IMR-90 (cell line): ENCODE data around the gene SFT2D3. TPM values are rescaled to one million over a fixed set of nuclear protein-coding genes. Genes with fewer than 3 reads are reported as not detected.

Experiments
- ATAC-seq: fragments of 200-7000 bp; cut with Tn5 transposase; 2 replicates; pipeline ENCODE4 v1.9.1; 2020; ENCODE audit warnings: low read depth, mild to moderate bottlenecking, moderate library complexity
- BruUV-seq: library from RNA; stranded (reverse); fragments of 400-500 nt; replicated peaks from 2 replicates; lab custom pipeline; 2021; lab: Mats Ljungman, UMichigan
- CTCF ChIA-PET: fragments of 300-600 bp; formaldehyde crosslinking; extraction: SDS; loops from one replicate; lab custom pipeline; 2021; ENCODE audit warnings: antibody characterized with exemption; lab: Yijun Ruan, JAX
- POLR2A ChIA-PET: fragments of 300-600 bp; sonication (Branson Sonifier 250); formaldehyde crosslinking; loops from one replicate; lab custom pipeline; 2022; ENCODE audit warnings: antibody characterized with exemption; ENCODE audit not compliant: unreplicated experiment; lab: Charles Lee
- DNase-seq: peaks from one replicate; pipeline ENCODE4 v3.0.0; 2013
- H2AFZ ChIP-seq: replicated peaks from 2 replicates; pipeline ENCODE3; 2013; ENCODE audit warnings: low read length, mild to moderate bottlenecking; ENCODE audit not compliant: poor library complexity
- H2AK5ac ChIP-seq: 2 replicates; pipeline ENCODE4 v1.6.1; 2013; ENCODE audit warnings: low read depth, low read length, inconsistent platforms
- H2AK9ac ChIP-seq: replicated peaks from 2 replicates; pipeline ENCODE3; 2013; ENCODE audit warnings: mild to moderate bottlenecking, low read depth, low read length, moderate library complexity; ENCODE audit not compliant: poor library complexity
- H2BK120ac ChIP-seq: 2 replicates; pipeline ENCODE4 v1.6.1; 2013; ENCODE audit warnings: low read depth, low read length, inconsistent platforms
- H2BK15ac ChIP-seq: 3 replicates; pipeline ENCODE4 v1.6.1; 2013; ENCODE audit warnings: low read depth, low read length, inconsistent platforms
- H2BK20ac ChIP-seq: 2 replicates; pipeline ENCODE4 v1.6.1; 2013; ENCODE audit warnings: low read depth, mild to moderate bottlenecking, inconsistent platforms, low read length, moderate library complexity
- H2BK5ac ChIP-seq: 2 replicates; pipeline ENCODE4 v1.6.1; 2013; ENCODE audit warnings: mild to moderate bottlenecking, low read depth, low read length, inconsistent platforms; ENCODE audit not compliant: poor library complexity, severe bottlenecking
- H3K14ac ChIP-seq: replicated peaks from 2 replicates; pipeline ENCODE4 v1.6.1; 2013; ENCODE audit warnings: low read depth, low read length, inconsistent platforms
- H3K18ac ChIP-seq: 2 replicates; pipeline ENCODE4 v1.6.1; 2013; ENCODE audit warnings: low read depth, low read length, control low read depth
- H3K23ac ChIP-seq: 2 replicates; pipeline ENCODE4 v1.6.1; 2013; ENCODE audit warnings: low read depth, low read length, inconsistent platforms
- H3K27ac ChIP-seq: 2 replicates; pipeline ENCODE4 v1.5.1; 2013; ENCODE audit warnings: mild to moderate bottlenecking, control low read depth, low read length; ENCODE audit not compliant: insufficient read depth
- H3K27me3 ChIP-seq: 2 replicates; pipeline ENCODE4 v1.6.1; 2013; ENCODE audit warnings: low read length; ENCODE audit not compliant: control insufficient read depth, insufficient read depth
- H3K36me3 ChIP-seq: 2 replicates; pipeline ENCODE4 v1.6.1; 2013; ENCODE audit warnings: low read length, mixed read lengths; ENCODE audit not compliant: control insufficient read depth, insufficient read depth
- H3K4ac ChIP-seq: 2 replicates; pipeline ENCODE4 v1.6.1; 2013; ENCODE audit warnings: low read depth, low read length, inconsistent platforms
- H3K4me1 ChIP-seq: 2 replicates; pipeline ENCODE4 v1.6.1; 2013; ENCODE audit warnings: low read length, mixed read lengths; ENCODE audit not compliant: control insufficient read depth, insufficient read depth
- H3K4me2 ChIP-seq: 2 replicates; pipeline ENCODE4 v1.6.1; 2013; ENCODE audit warnings: low read depth, mild to moderate bottlenecking, control low read depth, low read length, moderate library complexity
- H3K4me3 ChIP-seq: 2 replicates; pipeline ENCODE4 v1.5.1; 2013; ENCODE audit warnings: low read depth, mild to moderate bottlenecking, control low read depth, low read length, moderate library complexity; ENCODE audit not compliant: insufficient read depth
- H3K56ac ChIP-seq: 2 replicates; pipeline ENCODE4 v1.6.1; 2013; ENCODE audit warnings: low read length, inconsistent platforms; ENCODE audit not compliant: insufficient read depth; ENCODE audit errors: extremely low read depth
- H3K79me1 ChIP-seq, 2 experiments: 2 replicates each; pipeline ENCODE4 v1.6.1; 2013; ENCODE audit warnings: low read length in 2 of 2, inconsistent platforms in 1 of 2, low read depth in 1 of 2
- H3K9ac ChIP-seq: 2 replicates; pipeline ENCODE4 v1.6.1; 2013; ENCODE audit warnings: low read depth, low read length, control low read depth
- H3K9me1 ChIP-seq: 2 replicates; pipeline ENCODE4 v1.6.1; 2013; ENCODE audit warnings: low read length, inconsistent platforms; ENCODE audit not compliant: insufficient read depth
- H3K9me3 ChIP-seq: 2 replicates; pipeline ENCODE4 v1.6.1; 2013; ENCODE audit warnings: low read length; ENCODE audit not compliant: control insufficient read depth, insufficient read depth
- H4K20me1 ChIP-seq: 2 replicates; pipeline ENCODE4 v1.6.1; 2013; ENCODE audit warnings: low read length, inconsistent platforms; ENCODE audit not compliant: insufficient read depth
- H4K5ac ChIP-seq: 2 replicates; pipeline ENCODE4 v1.6.1; 2013; ENCODE audit warnings: mild to moderate bottlenecking, low read depth, low read length, control low read depth
- H4K8ac ChIP-seq, 2 experiments: 2 replicates each; pipeline ENCODE4 v1.6.1; 2013; ENCODE audit warnings: low read depth in 2 of 2, low read length in 2 of 2, control low read depth in 1 of 2, inconsistent platforms in 1 of 2
- H4K91ac ChIP-seq: 2 replicates; pipeline ENCODE4 v1.6.1; 2013; ENCODE audit warnings: low read depth, low read length, inconsistent platforms; ENCODE audit not compliant: insufficient read depth
- BHLHE40 ChIP-seq: fragments of 150-350 bp; IDR thresholded peaks from 2 replicates; pipeline ENCODE4 v1.6.1; 2016; ENCODE audit warnings: mild to moderate bottlenecking, low read depth, low read length
- CEBPB ChIP-seq: IDR thresholded peaks from 2 replicates; pipeline ENCODE4 v1.6.1; 2012; ENCODE audit warnings: low read depth, low read length, improper control_type of control experiment
- MAFK ChIP-seq: IDR thresholded peaks from 2 replicates; pipeline ENCODE4 v1.6.1; 2012; ENCODE audit warnings: low read depth, low read length, improper control_type of control experiment
- MAZ ChIP-seq: IDR thresholded peaks from 2 replicates; pipeline ENCODE4 v1.6.1; 2012; ENCODE audit warnings: low read depth, mild to moderate bottlenecking, low read length, improper control_type of control experiment, moderate library complexity, borderline replicate concordance
- MXI1 ChIP-seq: IDR thresholded peaks from 2 replicates; pipeline ENCODE4 v1.6.1; 2012; ENCODE audit warnings: low read depth, mild to moderate bottlenecking, low read length, moderate library complexity, borderline replicate concordance
- RAD21 ChIP-seq: IDR thresholded peaks from 2 replicates; pipeline ENCODE4 v1.6.1; 2012; ENCODE audit warnings: low read length, improper control_type of control experiment
- SMC3 ChIP-seq: fragments of 150-350 bp; IDR thresholded peaks from 2 replicates; pipeline ENCODE4 v1.6.1; 2016; ENCODE audit warnings: low read depth, mild to moderate bottlenecking, antibody characterized with exemption, low read length, moderate library complexity
- WGBS, 2 experiments: methylation state at CpG; one replicate each; pipeline versions ENCODE4 v1.1.5 to v1.1.7; 2013; ENCODE audit warnings: missing lambda C conversion rate in 2 of 2; ENCODE audit not compliant: insufficient read length in 1 of 2; ENCODE audit errors: extremely low coverage in 2 of 2; 5-methylcytosine and 5-hydroxymethylcytosine counted together
- dilution Hi-C: fragments of 300-500 bp; cut with HindIII; formaldehyde crosslinking; loops from one replicate; pipeline ENCODE4 v1.14.3; 2018; ENCODE audit warnings: low sequenced_read_pairs; ENCODE audit not compliant: unreplicated experiment
- in situ Hi-C: fragments of 300-500 bp; cut with MboI; formaldehyde crosslinking; loops from 3 replicates; pipeline ENCODE4 v1.14.3; 2019; ENCODE audit warnings: low sequenced_read_pairs, inconsistent platforms, mixed read lengths
- intact Hi-C: fragments of 100-400 bp; cut with micrococcal nuclease; formaldehyde crosslinking; loops from 2 replicates; pipeline ENCODE4 v1.10.0; 2022
- polyA plus RNA-seq, 3 experiments: library from polyadenylated mRNA; depleted of rRNA; stranded (reverse); fragments of >200 nt; gene quantifications; 2 replicates each; pipeline ENCODE4 v1.2.3, GENCODE V29; 2012; ENCODE audit warnings: low replicate concordance in 1 of 3
- total RNA-seq: library from RNA; depleted of rRNA; stranded (reverse); fragments of >200 nt; gene quantifications from 2 replicates; pipeline ENCODE4 v1.2.3, GENCODE V29; 2012

Gene SFT2D3
- total and polyA plus RNA-seq, 2 of the 4 experiments (the other 2 are of a cell fraction): 2.5 to 3.1 TPM

DNA sequence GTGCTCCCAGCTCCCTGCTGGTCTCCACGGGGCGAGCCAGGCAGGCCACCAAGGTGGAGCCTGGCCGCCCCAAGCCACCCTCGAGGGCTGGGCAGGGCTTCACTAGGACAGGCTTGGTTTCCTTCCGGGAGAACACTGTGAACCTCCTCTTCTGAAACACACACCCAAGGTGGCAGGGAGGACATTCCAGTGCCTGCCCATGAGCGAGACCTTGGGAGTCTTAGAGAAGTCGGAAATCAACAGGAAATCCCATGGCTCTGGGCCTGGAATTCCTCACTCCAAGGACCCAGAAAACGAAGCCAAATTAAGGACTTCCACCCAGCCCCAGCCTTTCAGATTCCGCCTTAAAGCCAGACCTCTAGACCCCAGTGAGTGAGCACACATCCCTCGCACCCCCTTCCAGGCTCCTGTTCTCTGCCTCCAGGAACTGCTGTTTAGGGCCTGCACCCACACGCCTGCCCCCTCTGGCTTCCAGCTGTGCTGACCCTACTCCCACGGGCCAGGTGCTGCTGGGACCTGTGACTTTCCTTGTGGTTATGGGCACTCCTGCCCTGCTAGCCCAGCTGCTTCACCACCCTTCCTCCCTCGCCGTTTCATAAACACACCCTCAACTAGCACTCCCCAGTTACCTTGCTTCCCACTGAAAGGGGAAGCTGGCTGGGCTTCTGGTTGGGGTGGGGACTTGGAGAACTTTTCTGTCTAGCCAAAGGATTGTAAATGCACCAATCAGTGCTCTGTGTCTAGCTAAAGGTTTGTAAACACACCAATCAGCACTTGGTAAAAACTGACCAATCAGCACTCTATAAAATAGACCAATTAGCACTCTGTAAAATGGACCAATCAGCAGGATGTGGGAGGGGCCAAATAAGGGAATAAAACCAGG lies 41.6 kb upstream of the SFT2D3 start:
- H4K91ac ChIP-seq: no peak overlapping the region
- intact Hi-C loops (no loop called here), in situ Hi-C loops (no loop called here), dilution Hi-C loops (no loop called here)
- H2AFZ ChIP-seq: no peak overlapping the region
- H3K79me1 ChIP-seq: peaks cover 19 to 64% of the 10 kb centered on the region in 2 experiments
- H2BK120ac ChIP-seq: no peak overlapping the region
- no peak overlapping the region for H2AK9ac ChIP-seq
- DNase-seq (no peak), ATAC-seq (no peak)
- TF ChIP-seq MXI1 (no peak), SMC3 (no peak), BHLHE40 (no peak), RAD21 (no peak), MAFK (no peak), MAZ (no peak), CEBPB (no peak)
- H3K9ac ChIP-seq: no peak overlapping the region
- H3K23ac ChIP-seq: no peak overlapping the region
- no peak overlapping the region for H3K4ac ChIP-seq
- H3K4me1 ChIP-seq: peaks cover 14% of the 10 kb centered on the region
- H2BK5ac ChIP-seq: no peak overlapping the region
- H4K20me1 ChIP-seq: peaks cover 74% of the 10 kb centered on the region
- no peak overlapping the region for H4K8ac ChIP-seq
- H3K9me3 ChIP-seq: peaks cover 2% of the 10 kb centered on the region; the same call in 1 of the 2 replicates
- no peak overlapping the region for H3K14ac ChIP-seq
- WGBS, 2 experiments: 76% methylated on average over 3 of the region's 14 CpGs; no CpG with 5 or more reads in 1 of the 2 experiments
- no TSS peak for BruUV-seq
- H3K4me3 ChIP-seq: no peak overlapping the region
- H3K27me3 ChIP-seq: no peaks in the 10 kb centered on the region
- H3K36me3 ChIP-seq: peaks cover 11% of the 10 kb centered on the region
- H2BK20ac ChIP-seq: no peak overlapping the region
- no peak overlapping the region for H3K27ac ChIP-seq
- POLR2A ChIA-PET: no interaction called here
- H2BK15ac ChIP-seq: no peak overlapping the region
- H3K56ac ChIP-seq: no peak overlapping the region
- no peak overlapping the region for H3K18ac ChIP-seq
- no peak overlapping the region for H3K4me2 ChIP-seq
- no peak overlapping the region for H4K5ac ChIP-seq
- CTCF ChIA-PET: no interaction called here
- no peak overlapping the region; the same call in 1 of the 2 replicates for H2AK5ac ChIP-seq
- peaks cover 28% of the 10 kb centered on the region for H3K9me1 ChIP-seq
